H1 (cell line): Measurements from ENCODE around the gene COPS7A. TPM values are rescaled to one million over a fixed set of nuclear protein-coding genes. Genes with fewer than 3 reads are reported as not detected.

Experiments used
- CTCF ChIA-PET: fragments of 300-600 bp; sonication (Branson Sonifier 250); formaldehyde crosslinking; loops from one replicate; lab custom pipeline; 2021; ENCODE audit not compliant: partially characterized antibody; lab: Charles Lee
- POLR2A ChIA-PET: fragments of 300-600 bp; sonication (Branson Sonifier 250); formaldehyde crosslinking; loops from one replicate; lab custom pipeline; 2021; ENCODE audit warnings: inconsistent platforms; ENCODE audit not compliant: partially characterized antibody; lab: Charles Lee
- DNase-seq, 2 experiments: peaks; one replicate each; pipeline versions ENCODE4 v3.0.0 to v3.0.0-alpha.2; 2010 to 2022; ENCODE audit warnings: low spot score in 2 of 2, low read depth in 1 of 2, mixed read lengths in 1 of 2
- FAIRE-seq: peaks from 2 replicates; lab custom pipeline; 2011; peaks lifted over from hg19 to GRCh38; lab: Jason Lieb, UNC
- H2AFZ ChIP-seq: 2 replicates; pipeline ENCODE4 v1.8.1; 2012; ENCODE audit warnings: low read length, inconsistent platforms
- H2AK5ac ChIP-seq: 2 replicates; pipeline ENCODE4 v1.6.1; 2013; ENCODE audit warnings: low read depth, low read length
- H2BK120ac ChIP-seq: replicated peaks from 2 replicates; pipeline ENCODE3; 2013; ENCODE audit warnings: low read depth, low read length, inconsistent platforms
- H2BK12ac ChIP-seq: 2 replicates; pipeline ENCODE4 v1.6.1; 2013; ENCODE audit warnings: low read depth, low read length
- H2BK15ac ChIP-seq: 2 replicates; pipeline ENCODE4 v1.6.1; 2013; ENCODE audit warnings: low read length
- H2BK20ac ChIP-seq: 2 replicates; pipeline ENCODE4 v1.6.1; 2013; ENCODE audit warnings: low read length
- H2BK5ac ChIP-seq: 2 replicates; pipeline ENCODE4 v1.6.1; 2013; ENCODE audit warnings: low read depth, low read length
- H3K14ac ChIP-seq: 2 replicates; pipeline ENCODE4 v1.6.1; 2013; ENCODE audit warnings: inconsistent platforms; ENCODE audit not compliant: insufficient read length
- H3K18ac ChIP-seq: 2 replicates; pipeline ENCODE4 v1.6.1; 2013; ENCODE audit warnings: low read length; ENCODE audit errors: extremely low read depth
- H3K23ac ChIP-seq: 2 replicates; pipeline ENCODE4 v1.6.1; 2013; ENCODE audit warnings: inconsistent platforms; ENCODE audit not compliant: insufficient read length
- H3K23me2 ChIP-seq: 2 replicates; pipeline ENCODE4 v1.6.1; 2013; ENCODE audit warnings: low read depth, low read length
- H3K27ac ChIP-seq: 2 replicates; pipeline ENCODE4 v1.6.1; 2011; ENCODE audit warnings: low read depth, low read length, inconsistent platforms
- H3K27me3 ChIP-seq, 4 experiments: replicated peaks in 1 of 4; 1 replicate in 1 of 4; 2 replicates in 3 of 4; pipeline versions ENCODE4 v1.6.1 to v1.8.1; 2011 to 2013; ENCODE audit warnings: low read length in 3 of 4, mild to moderate bottlenecking in 3 of 4, inconsistent platforms in 2 of 4, mixed read lengths in 2 of 4, moderate library complexity in 1 of 4; ENCODE audit not compliant: control insufficient read depth in 3 of 4, insufficient read depth in 3 of 4; ENCODE audit errors: extremely low read depth in 1 of 4
- H3K36me3 ChIP-seq, 4 experiments: 2 replicates each; pipeline versions ENCODE4 v1.6.1 to v1.8.1; 2011 to 2013; ENCODE audit warnings: mild to moderate bottlenecking in 4 of 4, low read length in 3 of 4, moderate library complexity in 2 of 4, control low read depth in 1 of 4, inconsistent platforms in 1 of 4; ENCODE audit not compliant: insufficient read depth in 4 of 4, control insufficient read depth in 2 of 4
- H3K4ac ChIP-seq: replicated peaks from 2 replicates; pipeline ENCODE3; 2013; ENCODE audit warnings: low read length, low read depth, mixed read lengths, inconsistent platforms; ENCODE audit not compliant: insufficient read length
- H3K4me1 ChIP-seq, 4 experiments: replicated peaks in 1 of 4; 1 replicate in 1 of 4; 2 replicates in 3 of 4; pipeline versions ENCODE4 v1.6.1 to v1.8.1; 2011 to 2013; ENCODE audit warnings: low read length in 3 of 4, inconsistent platforms in 2 of 4, mixed read lengths in 1 of 4; ENCODE audit not compliant: insufficient read depth in 4 of 4, control insufficient read depth in 3 of 4
- H3K4me2 ChIP-seq, 2 experiments: 2 replicates each; pipeline versions ENCODE4 v1.6.1 to v1.8.1; 2011 to 2013; ENCODE audit warnings: low read depth in 2 of 2, low read length in 2 of 2, control low read depth in 1 of 2, inconsistent platforms in 1 of 2, mild to moderate bottlenecking in 1 of 2; ENCODE audit not compliant: insufficient read depth in 1 of 2
- H3K4me3 ChIP-seq, 4 experiments: fragments of 200-600, 300-600 bp in 1 of 4; sonication (generic), shearing (Covaris generic), sonication (Bioruptor Twin) in 1 of 4; 2 replicates each; pipeline versions ENCODE4 v1.5.1 to v1.8.1; 2011 to 2016; ENCODE audit warnings: low read length in 4 of 4, low read depth in 3 of 4, control low read depth in 2 of 4, inconsistent platforms in 2 of 4, mild to moderate bottlenecking in 2 of 4, mixed read lengths in 1 of 4, moderate library complexity in 1 of 4; ENCODE audit not compliant: insufficient read depth in 2 of 4; ENCODE audit errors: extremely low read depth in 1 of 4
- H3K56ac ChIP-seq: replicated peaks from 2 replicates; pipeline ENCODE3; 2013; ENCODE audit warnings: low read depth, mild to moderate bottlenecking, mixed read lengths, low read length, inconsistent platforms; ENCODE audit not compliant: insufficient read length
- H3K79me1 ChIP-seq: 2 replicates; pipeline ENCODE4 v1.6.1; 2013; ENCODE audit warnings: low read depth, low read length, control low read depth
- H3K79me2 ChIP-seq, 2 experiments: 2 replicates each; pipeline versions ENCODE4 v1.6.1 to v1.8.1; 2012 to 2013; ENCODE audit warnings: low read length in 2 of 2, mild to moderate bottlenecking in 2 of 2, inconsistent platforms in 1 of 2; ENCODE audit not compliant: insufficient read depth in 2 of 2, control insufficient read depth in 1 of 2
- H3K9ac ChIP-seq, 4 experiments: replicated peaks in 1 of 4; 1 replicate in 1 of 4; 2 replicates in 3 of 4; pipeline versions ENCODE4 v1.6.1 to v1.8.1; 2011 to 2013; ENCODE audit warnings: low read depth in 3 of 4, low read length in 3 of 4, control low read depth in 2 of 4, mild to moderate bottlenecking in 2 of 4, moderate library complexity in 2 of 4, inconsistent platforms in 1 of 4; ENCODE audit errors: extremely low read depth in 1 of 4
- H3K9me3 ChIP-seq, 2 experiments: 2 replicates each; pipeline versions ENCODE4 v1.6.1 to v1.8.1; 2012 to 2013; ENCODE audit warnings: mild to moderate bottlenecking in 2 of 2, moderate library complexity in 2 of 2, control low read depth in 1 of 2, inconsistent platforms in 1 of 2, low read depth in 1 of 2, low read length in 1 of 2, mixed read lengths in 1 of 2; ENCODE audit not compliant: insufficient read depth in 2 of 2
- H4K20me1 ChIP-seq, 2 experiments: replicated peaks in 1 of 2; 2 replicates each; pipeline versions ENCODE3 to v1.8.1; 2011 to 2013; ENCODE audit warnings: inconsistent platforms in 2 of 2, low read length in 2 of 2, mild to moderate bottlenecking in 1 of 2; ENCODE audit not compliant: insufficient read depth in 2 of 2, control insufficient read depth in 1 of 2
- H4K5ac ChIP-seq: 2 replicates; pipeline ENCODE4 v1.6.1; 2013; ENCODE audit warnings: low read length, low read depth, mixed read lengths, inconsistent platforms; ENCODE audit not compliant: insufficient read length
- H4K8ac ChIP-seq: 2 replicates; pipeline ENCODE4 v1.8.0; 2013; ENCODE audit warnings: mild to moderate bottlenecking, moderate library complexity, low read length, inconsistent platforms; ENCODE audit not compliant: insufficient read depth; ENCODE audit errors: extremely low read depth
- H4K91ac ChIP-seq: replicated peaks from 2 replicates; pipeline ENCODE3; 2013; ENCODE audit warnings: low read length, mixed read lengths, inconsistent platforms; ENCODE audit not compliant: insufficient read length
- ASH2L ChIP-seq: fragments of 200-600, 300-600 bp; sonication (generic); IDR thresholded peaks from one replicate; pipeline ENCODE4 v1.7.1; 2017; ENCODE audit warnings: low read length
- CBX8 ChIP-seq: fragments of 300-800, 300-1000 bp; sonication (generic); IDR thresholded peaks from 2 replicates; pipeline ENCODE4 v1.7.1; 2016; ENCODE audit warnings: low read depth, low read length, borderline replicate concordance
- EZH2 ChIP-seq: fragments of 200-600 bp; sonication (generic); IDR thresholded peaks from 2 replicates; pipeline ENCODE4 v1.7.1; 2012; ENCODE audit warnings: low read depth, mild to moderate bottlenecking, moderate library complexity, low read length, inconsistent platforms; ENCODE audit not compliant: severe bottlenecking
- POLR2AphosphoS5 ChIP-seq: IDR thresholded peaks from 2 replicates; pipeline ENCODE4 v1.6.1; 2011; ENCODE audit warnings: low read depth, low read length
- RBBP5 ChIP-seq: IDR thresholded peaks from 2 replicates; pipeline ENCODE4 v1.7.1; 2012; ENCODE audit warnings: low read depth, mild to moderate bottlenecking, inconsistent platforms, low read length, moderate library complexity, borderline replicate concordance
- RXRA ChIP-seq: IDR thresholded peaks from 2 replicates; pipeline ENCODE4 v1.6.1; 2011; ENCODE audit warnings: low read depth, mild to moderate bottlenecking, low read length, moderate library complexity; ENCODE audit not compliant: insufficient read depth
- SAP30 ChIP-seq: fragments of 300-600 bp; sonication (generic); IDR thresholded peaks from 2 replicates; pipeline ENCODE4 v1.7.1; 2012; ENCODE audit warnings: low read length, moderate library complexity, mild to moderate bottlenecking, inconsistent platforms; ENCODE audit not compliant: insufficient read depth, insufficient replicate concordance
- SIRT6 ChIP-seq: IDR thresholded peaks from one replicate; pipeline ENCODE4 v1.7.1; 2012; ENCODE audit warnings: low read length, inconsistent platforms
- TAF1 ChIP-seq: IDR thresholded peaks from 2 replicates; pipeline ENCODE4 v1.6.1; 2011; ENCODE audit warnings: mild to moderate bottlenecking, low read depth, low read length
- YY1 ChIP-seq: IDR thresholded peaks from 2 replicates; pipeline ENCODE4 v1.6.1; 2011; ENCODE audit warnings: low read depth, mild to moderate bottlenecking, low read length
- WGBS, 2 experiments: shearing (Covaris generic) in 1 of 2; methylation state at CpG; one replicate each; pipeline versions ENCODE4 v1.1.6 to v1.1.7; 2013 to 2015; ENCODE audit warnings: low lambda C conversion rate in 2 of 2, mixed read lengths in 2 of 2, inconsistent platforms in 1 of 2, low coverage in 1 of 2, missing lambda C conversion rate in 1 of 2; ENCODE audit not compliant: insufficient replicate concordance in 2 of 2, insufficient coverage in 1 of 2, insufficient read length in 1 of 2; ENCODE audit errors: extremely low coverage in 1 of 2, missing lambda C conversion rate in 1 of 2; 5-methylcytosine and 5-hydroxymethylcytosine counted together
- polyA plus RNA-seq, 7 experiments: library from polyadenylated mRNA; depleted of rRNA in 3 of 7; stranded (reverse) in 5 of 7; unstranded in 2 of 7; fragments of >200 nt in 5 of 7; fragments of 200-250 nt in 2 of 7; gene quantifications; 1 replicate in 5 of 7; 2 replicates in 1 of 7; 4 replicates in 1 of 7; pipeline versions ENCODE4 v1.2.1 to v1.2.3, GENCODE V29; 2011 to 2013; ENCODE audit warnings: missing spikeins in 2 of 7, mixed read lengths in 2 of 7
- total RNA-seq: library from RNA; stranded (reverse); fragmentation: NEBNext Ultra II Directional; extraction: Animal tissue kit (Norgen Biotek cat#: 25700); gene quantifications from 2 replicates; pipeline ENCODE4 v1.2.1, GENCODE V29; 2021
- TF ChIP-seq, protein P1 (sequence below): IDR thresholded peaks from 2 replicates; pipeline ENCODE4 v1.6.1; 2012; ENCODE audit warnings: inconsistent platforms

COPS7A gene
- total and polyA plus RNA-seq, 2 of the 8 experiments (the other 6 are each of a cell fraction or from before 2014, with no cell fraction given): 44.5 to 95.9 TPM

DNA sequence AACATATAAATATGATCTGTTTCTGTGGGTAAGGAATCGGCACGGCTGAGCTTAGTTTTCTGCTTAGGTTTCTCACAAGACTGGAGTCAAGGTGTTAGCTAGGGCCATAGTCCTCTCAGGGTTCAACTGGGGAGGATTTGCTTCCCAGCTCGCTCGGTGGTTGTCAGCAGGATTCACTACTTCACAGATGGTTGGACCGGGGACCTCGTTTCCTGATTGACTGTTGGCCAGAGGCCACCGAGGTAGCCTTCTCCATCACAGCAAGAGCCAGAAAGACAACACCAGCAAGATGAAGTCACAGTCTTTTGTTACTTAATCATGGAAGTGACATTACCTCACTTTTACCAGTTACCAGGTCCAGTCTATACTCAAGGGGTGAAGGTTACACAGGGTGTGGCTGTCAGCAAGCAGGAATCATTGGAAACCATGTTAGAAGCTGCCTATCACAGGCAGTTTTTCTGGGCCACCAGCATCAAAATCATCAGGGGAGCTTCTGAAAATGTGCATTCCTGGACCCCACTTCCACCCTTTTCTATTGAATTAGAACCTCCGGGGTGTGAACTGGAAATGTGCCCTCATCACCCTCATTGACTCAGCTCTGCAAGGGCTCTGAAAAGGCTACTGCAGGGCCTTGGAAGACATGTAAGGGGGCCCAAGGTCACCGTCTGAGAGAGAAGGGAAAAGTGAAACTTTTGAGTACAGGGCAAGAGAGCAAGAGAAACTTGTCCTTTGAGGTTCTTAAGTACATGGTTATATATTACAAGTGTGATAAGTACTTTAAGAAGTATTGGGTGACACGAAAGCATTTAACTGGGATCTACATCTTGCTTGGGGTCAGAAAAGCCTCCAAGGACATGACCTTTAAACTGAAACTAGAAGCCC is 10.9 kb downstream of the COPS7A start:
- H3K4me2 ChIP-seq: no peak overlapping the region
- no peak overlapping the region for H3K18ac ChIP-seq
- H4K20me1 ChIP-seq: no peaks in the 10 kb centered on the region
- H3K79me2 ChIP-seq: no peaks in the 10 kb centered on the region
- peaks cover 0 to 5% (median 0%) of the 10 kb centered on the region in 4 experiments; a peak in 1 of 7 replicates for H3K4me1 ChIP-seq
- no peaks in the 10 kb centered on the region for H3K23me2 ChIP-seq
- no peaks in the 10 kb centered on the region for H3K27me3 ChIP-seq
- H4K8ac ChIP-seq: no peak overlapping the region
- no peak overlapping the region for H2AK5ac ChIP-seq
- no peak overlapping the region for H2BK15ac ChIP-seq
- no peak overlapping the region for H3K4me3 ChIP-seq
- H3K9me3 ChIP-seq: no peaks in the 10 kb centered on the region
- no peak overlapping the region for H4K5ac ChIP-seq
- no peak for DNase-seq
- CTCF ChIA-PET: interaction anchor here (0.6 to 3.0 kb wide), 17 partner anchors 11 to 1290 kb away, joined by 3 to 16 read pairs (median 4); partner anchors contain the start of genes CDCA3, COPS7A, MLF2 and P3H3
- H3K4ac ChIP-seq: no peak overlapping the region
- no peak overlapping the region for H3K56ac ChIP-seq
- no peak overlapping the region for H2BK5ac ChIP-seq
- H3K27ac ChIP-seq: no peak overlapping the region
- H2BK120ac ChIP-seq: no peak overlapping the region
- H4K91ac ChIP-seq: no peak overlapping the region
- no peak overlapping the region for H2BK20ac ChIP-seq
- no peak for FAIRE-seq
- H3K9ac ChIP-seq: no peak overlapping the region
- H3K14ac ChIP-seq: no peak overlapping the region
- H3K79me1 ChIP-seq: no peaks in the 10 kb centered on the region
- POLR2A ChIA-PET: interaction anchor here (1.4 to 2.5 kb wide), 2 partner anchors 11 to 19 kb away, joined by 7 to 11 read pairs; partner anchors contain the start of genes COPS7A and MLF2
- no peak overlapping the region for H2BK12ac ChIP-seq
- no peak overlapping the region for H3K23ac ChIP-seq
- no peak overlapping the region for H2AFZ ChIP-seq
- peaks cover 0 to 20% (median 12%) of the 10 kb centered on the region in 4 experiments; a peak in 6 of 8 replicates for H3K36me3 ChIP-seq
- 90% methylated on average over 10 of the region's 10 CpGs; no CpG with 5 or more reads in 1 of the 2 experiments for WGBS, 2 experiments
- no peak for TF ChIP-seq TAF1
- no peak for TF ChIP-seq ASH2L
- TF ChIP-seq RXRA: no peak
- no peak for TF ChIP-seq CBX8
- no peak for TF ChIP-seq SIRT6
- TF ChIP-seq, protein P1, sequence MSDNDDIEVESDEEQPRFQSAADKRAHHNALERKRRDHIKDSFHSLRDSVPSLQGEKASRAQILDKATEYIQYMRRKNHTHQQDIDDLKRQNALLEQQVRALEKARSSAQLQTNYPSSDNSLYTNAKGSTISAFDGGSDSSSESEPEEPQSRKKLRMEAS: no peak
- no peak for TF ChIP-seq EZH2
- no peak for TF ChIP-seq YY1
- no peak for TF ChIP-seq RBBP5
- TF ChIP-seq POLR2AphosphoS5: no peak
- TF ChIP-seq SAP30: no peak
